ENCODE measurements around the gene PHF21A.

PHF21A gene

GRCh38 chr11:46036969-46037368 lies 84.3 kb downstream of the PHF21A start:
- Mint-ChIP-seq H3K4me1 (peaks cover 6% of the 10 kb centered on the region), H3K4me3 (no peak overlapping the region), H3K9me3 (no peaks in the 10 kb centered on the region), H3K27ac (no peak overlapping the region), H3K27me3 (ENCODE audit: low read depth, poor library complexity) (no peaks in the 10 kb centered on the region), H3K36me3 (ENCODE audit: low read depth) (peaks cover 12% of the 10 kb centered on the region)
- no peak for TF ChIP-seq CTCF (IDR thresholded peaks at IDR 0.05)
- no peak for DNase-seq

GRCh38 chr11:46036009-46036408 lies 85.2 kb downstream of the PHF21A start:
- TF ChIP-seq CTCF (IDR thresholded peaks at IDR 0.05): no peak
- Mint-ChIP-seq H3K36me3 (ENCODE audit: low read depth) (peaks cover 12% of the 10 kb centered on the region), H3K4me1 (peaks cover 6% of the 10 kb centered on the region), H3K9me3 (no peaks in the 10 kb centered on the region), H3K27me3 (ENCODE audit: low read depth, poor library complexity) (no peaks in the 10 kb centered on the region), H3K4me3 (no peak overlapping the region), H3K27ac (no peak overlapping the region)
- no peak for DNase-seq

- Mint-ChIP-seq H3K27me3 (ENCODE audit: low read depth, poor library complexity) (no peaks in the 10 kb centered on the region), H3K36me3 (ENCODE audit: low read depth) (peaks cover 19% of the 10 kb centered on the region), H3K9me3 (no peaks in the 10 kb centered on the region), H3K27ac (no peak overlapping the region), H3K4me1 (peaks cover 5% of the 10 kb centered on the region), H3K4me3 (no peak overlapping the region)
- no peak for DNase-seq
- no peak for TF ChIP-seq CTCF (IDR thresholded peaks at IDR 0.05)
Observed at GRCh38 chr11:46034041-46034440, 87.2 kb downstream of the PHF21A start.

GRCh38 chr11:46026606-46027293 lies 94.5 kb downstream of the PHF21A start:
- H3K4me3 Mint-ChIP-seq: no peak overlapping the region
- no peaks in the 10 kb centered on the region for H3K4me1 Mint-ChIP-seq
- H3K36me3 Mint-ChIP-seq (ENCODE audit: low read depth): peaks cover 9% of the 10 kb centered on the region
- no peaks in the 10 kb centered on the region for H3K27me3 Mint-ChIP-seq (ENCODE audit: low read depth, poor library complexity)
- no peak for TF ChIP-seq CTCF (IDR thresholded peaks at IDR 0.05)
- H3K27ac Mint-ChIP-seq: peak overlapping the region; percentile 27
- no peaks in the 10 kb centered on the region for H3K9me3 Mint-ChIP-seq
- no peak for DNase-seq

GRCh38 chr11:46020084-46020599 lies 101.1 kb downstream of the PHF21A start:
- H3K36me3 Mint-ChIP-seq (ENCODE audit: low read depth): peaks cover 19% of the 10 kb centered on the region

More at GRCh38 chr11:46020084-46020599, 101.1 kb downstream of the PHF21A start:
- no peak for DNase-seq
- no peak overlapping the region for H3K27ac Mint-ChIP-seq
- no peak for TF ChIP-seq CTCF (IDR thresholded peaks at IDR 0.05)
- no peak overlapping the region for H3K4me3 Mint-ChIP-seq
- H3K9me3 Mint-ChIP-seq: peaks cover 7% of the 10 kb centered on the region
- H3K27me3 Mint-ChIP-seq (ENCODE audit: low read depth, poor library complexity): no peaks in the 10 kb centered on the region
- no peaks in the 10 kb centered on the region for H3K4me1 Mint-ChIP-seq

Measured in nephron progenitor cell (in vitro differentiated cells).